AG10803 (cell line): Measurements from ENCODE around the gene SASH1.

ENCODE experiments used
- DNase-seq: peaks from one replicate; pipeline ENCODE4 v3.0.0; 2010; ENCODE audit warnings: low read depth
- H3K4me3 ChIP-seq: 2 replicates; pipeline ENCODE4 v1.5.1; 2011; ENCODE audit warnings: mild to moderate bottlenecking, low read length, control low read depth
- CTCF ChIP-seq: conservative IDR thresholded peaks from 2 replicates; pipeline ENCODE4 v1.5.1; 2011; ENCODE audit warnings: mild to moderate bottlenecking, low read length, control low read depth, inconsistent platforms

The SASH1 gene

GRCh38 chr6:148596891-148597455 is 254.3 kb downstream of the SASH1 start:
- no peak overlapping the region for H3K4me3 ChIP-seq
- DNase-seq: no peak
- no peak for TF ChIP-seq CTCF

- TF ChIP-seq CTCF: no peak
- no peak for DNase-seq
- no peak overlapping the region for H3K4me3 ChIP-seq
These were observed 256.1 kb downstream of the SASH1 start for GRCh38 chr6:148598724-148599123.

DNA sequence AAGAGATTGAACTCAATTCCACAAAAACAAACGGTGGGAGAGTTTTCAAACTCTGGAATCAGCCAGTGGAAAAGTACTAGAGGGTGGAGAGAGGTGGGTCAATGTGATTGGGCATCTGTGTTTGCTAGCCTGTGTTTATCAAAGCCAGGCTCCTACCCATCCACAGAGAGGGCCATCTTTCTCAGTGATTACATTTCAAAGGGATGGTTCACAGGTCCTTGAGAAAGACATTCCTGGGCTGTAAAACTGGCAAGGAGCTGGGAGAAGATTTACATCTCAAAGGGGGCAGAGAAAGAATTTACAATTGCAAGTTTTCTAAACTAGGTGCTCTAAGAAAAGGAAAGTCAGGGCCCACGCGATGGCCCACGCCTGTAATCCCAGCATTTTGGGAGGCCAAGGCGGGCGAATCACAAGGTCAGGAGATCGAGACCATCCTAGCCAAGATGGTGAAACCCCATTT is 257.4 kb downstream of the SASH1 start:
- no peak overlapping the region for H3K4me3 ChIP-seq
- no peak for TF ChIP-seq CTCF
- DNase-seq: no peak
